ENCODE measurements around the gene MACROD2. TPM values are rescaled to one million over a fixed set of nuclear protein-coding genes. Genes with fewer than 3 reads are reported as not detected.

Gene MACROD2
- total RNA-seq, 5 donors from 2014 or later (not counting 1 experiment from before 2014, with no cell fraction given): 0.23 to 1.3 (median 0.51) TPM; not detected in 2

DNA sequence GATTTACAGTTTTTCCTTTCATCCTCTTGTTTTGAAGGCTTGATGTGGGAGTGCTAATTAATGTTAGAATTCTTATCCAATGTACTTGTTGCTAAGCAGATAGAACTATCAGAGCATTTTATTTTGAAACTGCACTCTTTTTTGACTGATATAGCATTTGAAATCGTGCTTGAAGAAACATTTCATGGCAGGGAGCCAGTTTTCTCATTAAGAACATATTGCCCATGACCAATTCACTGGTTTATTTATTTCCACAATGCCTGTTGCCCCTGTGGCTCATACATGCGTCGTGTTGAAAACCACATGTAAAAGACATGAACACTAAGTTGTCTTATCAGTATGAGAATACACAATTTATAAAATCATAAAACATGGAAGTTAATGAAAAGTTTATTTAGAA lies 821.8 kb downstream of the MACROD2 start:
- no peaks in the 10 kb centered on the region for H3K9me3 ChIP-seq
- ChIA-PET POLR2A (no interaction called here), CTCF (no interaction called here)
- WGBS (ENCODE audit: insufficient coverage): 20% methylated on average over 1 of the region's 3 CpGs
- no peaks in the 10 kb centered on the region for H3K36me3 ChIP-seq (ENCODE audit: control insufficient read depth in 2 of 2, extremely low read depth in 1 of 2, insufficient read depth in 1 of 2, low read length in 1 of 2)
- no peaks in the 10 kb centered on the region for H3K27me3 ChIP-seq (replicated peaks in 1 of 2; ENCODE audit: control insufficient read depth in 2 of 2, extremely low read depth in 1 of 2, insufficient read depth in 2 of 2, low read length in 1 of 2)
- no peak overlapping the region for H3K4me3 ChIP-seq (ENCODE audit: control insufficient read depth in 1 of 2, extremely low read depth in 1 of 2, low read length in 1 of 2)
- Mint-ChIP-seq H3K27ac (no peak overlapping the region), H3K4me3 (no peak overlapping the region), H3K36me3 (no peaks in the 10 kb centered on the region), H3K4me1 (no peaks in the 10 kb centered on the region), H3K27me3 (no peaks in the 10 kb centered on the region), H3K9me3 (peaks cover 13 to 14% (median 14%) of the 10 kb centered on the region in 3 donors)
- H3K27ac ChIP-seq (ENCODE audit: low read length): no peak overlapping the region
- ATAC-seq (replicated peaks in 1 of 4) (no peak), DNase-seq (no peak)
- no peaks in the 10 kb centered on the region for H3K4me1 ChIP-seq (ENCODE audit: control insufficient read depth in 1 of 2, extremely low read depth in 1 of 2, insufficient read depth in 2 of 2, low read length in 2 of 2)

DNA sequence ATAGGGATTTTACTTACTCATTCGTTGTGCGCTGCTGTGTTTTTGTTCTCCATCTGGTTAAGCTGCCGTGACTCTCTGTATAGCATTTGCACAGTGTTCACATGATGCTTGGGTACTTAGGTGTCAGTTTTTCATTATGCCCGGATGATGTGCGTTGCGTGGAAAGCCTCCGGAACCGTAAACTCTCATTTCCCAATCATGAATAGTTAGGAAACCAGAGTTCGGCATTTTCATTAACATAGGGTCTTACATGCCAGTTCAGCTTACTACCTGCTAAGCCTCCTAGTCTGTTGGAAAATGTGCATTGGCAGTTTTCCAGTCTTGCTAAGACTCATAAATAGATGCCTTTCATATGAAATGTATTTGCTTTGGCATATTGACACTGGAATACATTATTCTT lies 825.5 kb downstream of the MACROD2 start:
- no peak overlapping the region for H3K27ac Mint-ChIP-seq
- H3K4me1 ChIP-seq (ENCODE audit: control insufficient read depth in 1 of 2, extremely low read depth in 1 of 2, insufficient read depth in 2 of 2, low read length in 2 of 2): no peaks in the 10 kb centered on the region
- no peaks in the 10 kb centered on the region for H3K27me3 ChIP-seq (replicated peaks in 1 of 2; ENCODE audit: control insufficient read depth in 2 of 2, extremely low read depth in 1 of 2, insufficient read depth in 2 of 2, low read length in 1 of 2)
- H3K4me3 Mint-ChIP-seq: no peak overlapping the region
- H3K9me3 ChIP-seq: no peaks in the 10 kb centered on the region
- H3K4me3 ChIP-seq (ENCODE audit: control insufficient read depth in 1 of 2, extremely low read depth in 1 of 2, low read length in 1 of 2): no peak overlapping the region
- no peaks in the 10 kb centered on the region for H3K36me3 ChIP-seq (ENCODE audit: control insufficient read depth in 2 of 2, extremely low read depth in 1 of 2, insufficient read depth in 1 of 2, low read length in 1 of 2)
- H3K4me1 Mint-ChIP-seq: no peaks in the 10 kb centered on the region
- 93% methylated on average over 5 of the region's 9 CpGs for WGBS (ENCODE audit: insufficient coverage)
- ATAC-seq (replicated peaks in 1 of 4) (no peak), DNase-seq (no peak)
- ChIA-PET POLR2A (interaction anchor here in 1 of 2 donors (0.6 to 0.7 kb wide), 2 partner anchors 12 to 14 kb away, joined by 4 to 5 read pairs; no protein-coding TSS in a partner anchor), CTCF (no interaction called here)
- H3K27me3 Mint-ChIP-seq: no peaks in the 10 kb centered on the region
- H3K9me3 Mint-ChIP-seq: peaks cover 14 to 19% (median 14%) of the 10 kb centered on the region in 3 donors
- no peaks in the 10 kb centered on the region for H3K36me3 Mint-ChIP-seq
- H3K27ac ChIP-seq (ENCODE audit: low read length): no peak overlapping the region

DNA sequence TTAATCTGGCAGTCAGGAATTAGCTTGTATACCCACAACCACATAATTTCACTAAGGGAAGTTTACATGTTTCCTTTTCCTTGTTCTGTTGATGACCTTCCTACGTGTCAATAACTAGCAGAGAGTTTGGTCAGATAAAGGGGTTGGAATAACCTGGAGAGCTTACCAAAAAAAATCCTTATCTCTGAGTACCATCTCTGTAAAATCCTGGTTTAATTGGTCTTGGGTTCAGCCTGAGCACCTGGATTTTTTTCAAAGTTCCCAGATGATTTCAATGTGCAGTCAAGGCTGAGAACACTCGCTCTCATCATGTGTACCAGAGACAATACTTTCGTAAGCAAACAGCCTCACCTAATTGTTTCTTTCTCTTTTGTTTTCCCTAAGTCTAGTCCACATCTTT lies 825.9 kb downstream of the MACROD2 start:
- no peak overlapping the region for H3K4me3 Mint-ChIP-seq
- Histone ChIP-seq H3K4me1 (ENCODE audit: control insufficient read depth in 1 of 2, extremely low read depth in 1 of 2, insufficient read depth in 2 of 2, low read length in 2 of 2) (no peaks in the 10 kb centered on the region), H3K9me3 (no peaks in the 10 kb centered on the region), H3K36me3 (ENCODE audit: control insufficient read depth in 2 of 2, extremely low read depth in 1 of 2, insufficient read depth in 1 of 2, low read length in 1 of 2) (no peaks in the 10 kb centered on the region), H3K27me3 (replicated peaks in 1 of 2; ENCODE audit: control insufficient read depth in 2 of 2, extremely low read depth in 1 of 2, insufficient read depth in 2 of 2, low read length in 1 of 2) (no peaks in the 10 kb centered on the region), H3K27ac (ENCODE audit: low read length) (no peak overlapping the region), H3K4me3 (ENCODE audit: control insufficient read depth in 1 of 2, extremely low read depth in 1 of 2, low read length in 1 of 2) (no peak overlapping the region)
- CTCF ChIA-PET: no interaction called here
- WGBS (ENCODE audit: insufficient coverage): no CpG with 5 or more reads among the region's 3 CpGs
- H3K4me1 Mint-ChIP-seq: no peaks in the 10 kb centered on the region
- H3K27me3 Mint-ChIP-seq: no peaks in the 10 kb centered on the region
- no peak for ATAC-seq (replicated peaks in 1 of 4)
- peaks cover 14 to 21% (median 14%) of the 10 kb centered on the region in 3 donors for H3K9me3 Mint-ChIP-seq
- no peaks in the 10 kb centered on the region for H3K36me3 Mint-ChIP-seq
- POLR2A ChIA-PET: no interaction called here
- no peak overlapping the region for H3K27ac Mint-ChIP-seq
- DNase-seq: no peak

DNA sequence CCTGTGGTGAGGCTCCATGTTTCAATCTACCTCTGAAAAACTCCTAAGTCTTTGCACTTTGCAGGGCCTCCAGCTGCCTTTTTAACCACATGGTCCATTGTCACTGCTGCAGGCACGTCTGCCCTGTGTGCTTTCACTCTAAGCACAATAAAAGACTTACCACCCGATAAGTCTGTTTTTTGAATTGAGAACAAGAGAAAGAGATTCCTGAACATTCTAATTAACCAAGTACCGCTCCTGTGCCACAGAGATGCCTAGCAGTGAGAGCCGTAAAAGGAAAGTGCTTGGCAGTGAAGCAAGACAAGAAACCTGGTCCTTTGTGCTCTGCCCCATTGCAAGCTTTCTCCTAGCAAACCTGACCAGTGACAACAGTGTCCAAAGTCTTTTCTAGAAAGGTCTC lies 829.7 kb downstream of the MACROD2 start:
- Histone ChIP-seq H3K27ac (ENCODE audit: low read length) (no peak overlapping the region), H3K4me3 (ENCODE audit: control insufficient read depth in 1 of 2, extremely low read depth in 1 of 2, low read length in 1 of 2) (no peak overlapping the region), H3K9me3 (no peaks in the 10 kb centered on the region), H3K36me3 (ENCODE audit: control insufficient read depth in 2 of 2, extremely low read depth in 1 of 2, insufficient read depth in 1 of 2, low read length in 1 of 2) (no peaks in the 10 kb centered on the region), H3K27me3 (replicated peaks in 1 of 2; ENCODE audit: control insufficient read depth in 2 of 2, extremely low read depth in 1 of 2, insufficient read depth in 2 of 2, low read length in 1 of 2) (no peaks in the 10 kb centered on the region), H3K4me1 (ENCODE audit: control insufficient read depth in 1 of 2, extremely low read depth in 1 of 2, insufficient read depth in 2 of 2, low read length in 2 of 2) (no peaks in the 10 kb centered on the region)
- Mint-ChIP-seq H3K9me3 (peaks cover 0 to 13% (median 7%) of the 10 kb centered on the region in 3 donors), H3K4me3 (no peak overlapping the region), H3K27me3 (no peaks in the 10 kb centered on the region), H3K36me3 (no peaks in the 10 kb centered on the region), H3K27ac (no peak overlapping the region), H3K4me1 (no peaks in the 10 kb centered on the region)
- WGBS (ENCODE audit: insufficient coverage): 85% methylated on average over 2 of the region's 4 CpGs
- CTCF ChIA-PET: no interaction called here
- DNase-seq: no peak
- POLR2A ChIA-PET: no interaction called here
- no peak for ATAC-seq (replicated peaks in 1 of 4)

DNA sequence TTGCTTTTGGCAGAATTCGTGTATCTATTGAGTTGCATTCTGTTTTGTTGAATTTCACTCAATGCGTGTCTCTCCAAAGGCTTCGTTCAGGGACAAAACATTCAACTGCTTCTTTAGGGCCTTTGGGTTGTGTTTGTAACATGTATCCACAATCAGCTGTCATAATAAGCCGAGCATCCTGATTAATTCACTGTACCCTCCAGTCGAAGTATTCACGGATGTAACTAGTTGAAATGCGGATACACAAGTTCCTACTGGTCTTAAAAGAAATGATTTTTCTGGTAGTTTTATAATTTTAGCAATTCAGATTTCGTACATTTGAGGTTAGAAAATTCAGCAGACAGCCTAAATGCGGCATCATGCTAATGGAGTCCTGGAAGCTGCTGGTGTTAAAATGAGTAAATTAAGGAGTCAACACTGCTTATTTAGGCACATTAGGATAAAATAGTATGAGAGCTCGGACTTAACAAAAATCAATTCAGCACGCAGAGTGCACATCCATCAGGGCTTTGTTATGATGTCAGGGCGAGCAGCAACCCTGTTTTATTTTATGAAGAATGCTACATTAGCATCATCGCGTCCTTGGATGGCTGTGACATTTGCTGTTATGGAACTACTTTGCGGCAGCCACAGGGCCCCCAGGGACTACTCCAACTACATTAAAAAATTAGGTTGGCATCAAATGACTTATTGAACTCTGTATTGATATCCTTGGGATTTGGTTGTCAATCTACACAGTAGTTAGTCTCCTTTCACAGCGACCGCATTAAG lies 831.4 kb downstream of the MACROD2 start:
- CTCF ChIA-PET: no interaction called here
- H3K4me1 Mint-ChIP-seq: no peaks in the 10 kb centered on the region
- WGBS (ENCODE audit: insufficient coverage): 67% methylated on average over 5 of the region's 17 CpGs

DNA sequence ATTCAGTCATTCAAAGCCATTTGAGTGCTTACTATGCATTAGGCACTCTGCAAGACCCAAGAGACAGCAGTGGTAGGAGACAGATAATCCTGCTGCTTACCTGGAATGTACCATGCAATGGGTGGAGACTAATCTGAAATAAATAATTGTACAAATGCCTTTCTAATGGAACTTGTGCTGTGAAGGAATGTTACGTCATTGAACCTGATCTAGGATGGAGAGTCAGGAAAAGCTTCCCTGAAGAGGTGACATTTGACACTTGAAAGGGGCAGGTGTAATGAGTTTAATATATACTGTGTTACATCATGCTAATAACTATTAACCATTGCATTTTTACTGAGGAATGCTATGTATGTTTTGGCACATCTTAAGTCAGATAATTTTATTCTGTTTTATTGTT lies 833.1 kb downstream of the MACROD2 start:
- Histone ChIP-seq H3K27ac (ENCODE audit: low read length) (no peak overlapping the region), H3K9me3 (no peaks in the 10 kb centered on the region), H3K27me3 (replicated peaks in 1 of 2; ENCODE audit: control insufficient read depth in 2 of 2, extremely low read depth in 1 of 2, insufficient read depth in 2 of 2, low read length in 1 of 2) (no peaks in the 10 kb centered on the region), H3K36me3 (ENCODE audit: control insufficient read depth in 2 of 2, extremely low read depth in 1 of 2, insufficient read depth in 1 of 2, low read length in 1 of 2) (no peaks in the 10 kb centered on the region), H3K4me3 (ENCODE audit: control insufficient read depth in 1 of 2, extremely low read depth in 1 of 2, low read length in 1 of 2) (no peak overlapping the region), H3K4me1 (ENCODE audit: control insufficient read depth in 1 of 2, extremely low read depth in 1 of 2, insufficient read depth in 2 of 2, low read length in 2 of 2) (no peaks in the 10 kb centered on the region)
- Mint-ChIP-seq H3K27me3 (no peaks in the 10 kb centered on the region), H3K27ac (no peak overlapping the region), H3K4me1 (no peaks in the 10 kb centered on the region), H3K4me3 (no peak overlapping the region), H3K9me3 (peaks cover 0 to 4% (median 0%) of the 10 kb centered on the region in 3 donors), H3K36me3 (no peaks in the 10 kb centered on the region)
- CTCF ChIA-PET: no interaction called here
- no peak for ATAC-seq (replicated peaks in 1 of 4)
- DNase-seq: no peak
- POLR2A ChIA-PET: no interaction called here
- WGBS (ENCODE audit: insufficient coverage): no CpG with 5 or more reads among the region's 1 CpG

More for the DNA sequence above, 831.4 kb downstream of the MACROD2 start:
- no peak overlapping the region for H3K27ac Mint-ChIP-seq
- peaks cover 0 to 8% (median 0%) of the 10 kb centered on the region in 3 donors for H3K9me3 Mint-ChIP-seq
- POLR2A ChIA-PET: no interaction called here
- H3K27ac ChIP-seq (ENCODE audit: low read length): no peak overlapping the region
- no peaks in the 10 kb centered on the region for H3K4me1 ChIP-seq (ENCODE audit: control insufficient read depth in 1 of 2, extremely low read depth in 1 of 2, insufficient read depth in 2 of 2, low read length in 2 of 2)
- H3K4me3 ChIP-seq (ENCODE audit: control insufficient read depth in 1 of 2, extremely low read depth in 1 of 2, low read length in 1 of 2): no peak overlapping the region
- DNase-seq (no peak), ATAC-seq (replicated peaks in 1 of 4) (no peak)
- no peaks in the 10 kb centered on the region for H3K27me3 Mint-ChIP-seq
- H3K27me3 ChIP-seq (replicated peaks in 1 of 2; ENCODE audit: control insufficient read depth in 2 of 2, extremely low read depth in 1 of 2, insufficient read depth in 2 of 2, low read length in 1 of 2): no peaks in the 10 kb centered on the region
- no peaks in the 10 kb centered on the region for H3K36me3 Mint-ChIP-seq
- no peaks in the 10 kb centered on the region for H3K9me3 ChIP-seq
- H3K36me3 ChIP-seq (ENCODE audit: control insufficient read depth in 2 of 2, extremely low read depth in 1 of 2, insufficient read depth in 1 of 2, low read length in 1 of 2): no peaks in the 10 kb centered on the region
- H3K4me3 Mint-ChIP-seq: no peak overlapping the region

Measured in T-cell (primary cell).